Adipocyte (in vitro differentiated cells): ENCODE measurements around the gene NCR3LG1.

Source experiments
- DNase-seq: peaks from one replicate; pipeline ENCODE4 v3.0.0-alpha.2; 2015; ENCODE audit warnings: low read depth
- H3K27me3 ChIP-seq: replicated peaks from 2 replicates; pipeline ENCODE4 v1.7.0; 2013; ENCODE audit warnings: mild to moderate bottlenecking, low read length, moderate library complexity; ENCODE audit not compliant: control insufficient read depth, insufficient read depth
- H3K36me3 ChIP-seq: 2 replicates; pipeline ENCODE4 v1.7.0; 2013; ENCODE audit warnings: low read length, mild to moderate bottlenecking, moderate library complexity; ENCODE audit not compliant: control insufficient read depth, insufficient read depth, severe bottlenecking
- H3K4me1 ChIP-seq: 2 replicates; pipeline ENCODE4 v1.7.0; 2013; ENCODE audit warnings: mild to moderate bottlenecking, low read length, moderate library complexity; ENCODE audit not compliant: control insufficient read depth, insufficient read depth
- H3K4me3 ChIP-seq: 2 replicates; pipeline ENCODE4 v1.7.0; 2013; ENCODE audit warnings: mild to moderate bottlenecking, low read length, moderate library complexity
- H3K9ac ChIP-seq: 2 replicates; pipeline ENCODE4 v1.7.0; 2013; ENCODE audit warnings: mild to moderate bottlenecking, low read length, moderate library complexity
- H3K9me3 ChIP-seq: 2 replicates; pipeline ENCODE4 v1.7.0; 2013; ENCODE audit warnings: mild to moderate bottlenecking, low read length, moderate library complexity; ENCODE audit not compliant: control insufficient read depth

NCR3LG1 gene

GRCh38 chr11:17350455-17351171, 987 bp upstream of the NCR3LG1 start:
- DNase-seq = peak; percentile 9
- H3K9ac ChIP-seq = no peak overlapping the region
- H3K36me3 ChIP-seq = no peaks in the 10 kb centered on the region
- peaks cover 16% of the 10 kb centered on the region for H3K4me1 ChIP-seq
- no peaks in the 10 kb centered on the region for H3K9me3 ChIP-seq
- no peak overlapping the region for H3K4me3 ChIP-seq
- no peaks in the 10 kb centered on the region for H3K27me3 ChIP-seq

DNA sequence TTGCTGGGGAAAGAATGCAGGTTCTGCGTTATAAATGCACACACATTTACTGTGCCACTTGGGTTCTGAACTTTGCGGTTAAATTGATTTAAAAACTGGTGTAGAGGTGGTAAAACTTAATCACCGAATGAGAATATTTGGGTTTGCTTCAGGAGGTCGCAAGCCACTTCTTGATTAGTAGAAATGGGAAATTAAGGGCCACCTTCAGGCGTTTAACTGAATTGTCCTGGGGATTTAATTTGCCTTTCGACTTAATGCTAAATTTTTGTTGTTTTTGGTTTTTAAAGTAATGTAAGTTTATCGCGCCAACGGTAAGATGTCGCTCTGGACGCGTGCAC, 459 bp upstream of the NCR3LG1 start:
- peaks cover 16% of the 10 kb centered on the region for H3K4me1 ChIP-seq
- H3K9me3 ChIP-seq = no peaks in the 10 kb centered on the region
- no peaks in the 10 kb centered on the region for H3K27me3 ChIP-seq
- peak overlapping the region; percentile 91 for H3K4me3 ChIP-seq
- no peaks in the 10 kb centered on the region for H3K36me3 ChIP-seq
- H3K9ac ChIP-seq = peak overlapping the region; percentile 80
- DNase-seq = no peak

GRCh38 chr11:17352950-17353820, 1.6 kb downstream of the NCR3LG1 start:
- Histone ChIP-seq H3K9ac (peak overlapping the region; percentile 81), H3K27me3 (no peaks in the 10 kb centered on the region), H3K9me3 (no peaks in the 10 kb centered on the region), H3K36me3 (peaks cover 9% of the 10 kb centered on the region), H3K4me3 (peak overlapping the region; percentile 91), H3K4me1 (peaks cover 16% of the 10 kb centered on the region)
- DNase-seq = peak; percentile 89

GRCh38 chr11:17353821-17354600, 2.4 kb downstream of the NCR3LG1 start:
- Histone ChIP-seq H3K27me3 (no peaks in the 10 kb centered on the region), H3K4me1 (peaks cover 16% of the 10 kb centered on the region), H3K9ac (peak overlapping the region; percentile 81), H3K36me3 (peaks cover 9% of the 10 kb centered on the region), H3K9me3 (no peaks in the 10 kb centered on the region), H3K4me3 (peak overlapping the region; percentile 91)
- no peak for DNase-seq

- Histone ChIP-seq H3K9ac (no peak overlapping the region), H3K4me1 (peaks cover 16% of the 10 kb centered on the region), H3K9me3 (no peaks in the 10 kb centered on the region), H3K27me3 (no peaks in the 10 kb centered on the region), H3K4me3 (peak overlapping the region; percentile 91), H3K36me3 (peaks cover 9% of the 10 kb centered on the region)
- DNase-seq = peak; percentile 91
These were observed 3.0 kb downstream of the NCR3LG1 start for GRCh38 chr11:17354601-17354991.

DNA sequence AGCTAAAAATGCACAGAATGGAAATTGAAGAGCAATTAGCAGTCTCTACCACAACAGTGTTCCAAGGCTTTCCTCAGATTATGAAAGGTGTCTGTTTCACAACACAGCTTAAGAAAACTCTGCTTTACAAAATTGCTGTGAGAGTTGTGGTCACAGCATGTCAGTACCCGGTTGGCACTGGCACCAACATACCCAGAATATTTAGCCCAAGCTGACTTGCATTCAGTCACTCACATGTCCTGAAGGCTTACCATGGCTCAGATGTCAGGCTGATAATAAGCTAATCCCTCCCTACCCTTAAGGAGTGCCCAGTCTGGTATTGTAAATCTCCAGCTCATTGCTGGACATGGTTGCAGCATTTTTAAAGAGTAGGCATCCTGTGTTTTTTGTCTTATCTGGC, 14.9 kb downstream of the NCR3LG1 start:
- H3K9ac ChIP-seq = no peak overlapping the region
- peaks cover 6% of the 10 kb centered on the region for H3K4me1 ChIP-seq
- no peak for DNase-seq
- peaks cover 45% of the 10 kb centered on the region for H3K36me3 ChIP-seq
- peaks cover 29% of the 10 kb centered on the region for H3K9me3 ChIP-seq
- no peaks in the 10 kb centered on the region for H3K27me3 ChIP-seq
- no peak overlapping the region for H3K4me3 ChIP-seq

DNA sequence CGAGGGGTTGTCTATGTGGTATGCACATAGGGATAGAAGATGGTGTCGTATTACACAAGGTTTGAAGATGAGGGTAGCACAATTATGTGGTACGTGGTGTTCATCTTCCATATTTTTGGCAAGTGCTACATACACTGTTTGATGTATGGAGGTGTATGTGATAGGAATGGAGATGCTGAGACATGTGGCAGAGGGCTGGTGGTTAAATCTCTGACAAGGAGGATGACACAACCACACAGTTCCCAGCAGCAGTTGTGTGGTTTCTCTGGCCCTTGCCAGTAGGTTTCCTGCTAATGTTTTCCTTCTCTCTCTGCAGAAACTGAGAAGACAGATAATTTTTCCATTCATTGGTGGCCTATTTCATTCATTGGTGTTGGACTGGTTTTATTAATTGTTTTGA, 17.0 kb downstream of the NCR3LG1 start:
- Histone ChIP-seq H3K9me3 (peaks cover 50% of the 10 kb centered on the region), H3K36me3 (peaks cover 65% of the 10 kb centered on the region), H3K27me3 (no peaks in the 10 kb centered on the region), H3K4me1 (peaks cover 6% of the 10 kb centered on the region), H3K9ac (no peak overlapping the region), H3K4me3 (no peak overlapping the region)
- no peak for DNase-seq

DNA sequence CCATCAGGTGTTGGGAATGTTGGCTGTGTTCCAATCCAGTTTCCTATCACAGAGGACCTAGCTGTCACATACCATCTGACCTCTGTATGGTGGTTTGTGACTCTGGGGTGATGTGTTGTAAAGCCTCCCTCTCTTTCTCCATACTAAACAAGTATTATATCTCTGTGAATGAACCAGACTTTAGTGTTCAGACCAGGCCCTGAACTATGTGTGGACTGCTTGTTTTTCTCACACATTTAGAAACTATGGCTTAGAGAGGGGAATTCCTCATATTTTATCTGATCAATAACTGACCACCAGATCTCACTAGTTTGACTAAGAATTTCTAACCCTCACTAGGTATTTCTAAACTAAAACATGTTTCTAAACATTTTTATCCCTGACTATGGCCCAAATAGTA, 17.5 kb downstream of the NCR3LG1 start:
- no peak for DNase-seq
- H3K27me3 ChIP-seq = no peaks in the 10 kb centered on the region
- peaks cover 6% of the 10 kb centered on the region for H3K4me1 ChIP-seq
- no peak overlapping the region for H3K4me3 ChIP-seq
- peaks cover 71% of the 10 kb centered on the region for H3K36me3 ChIP-seq
- no peak overlapping the region for H3K9ac ChIP-seq
- H3K9me3 ChIP-seq = peaks cover 55% of the 10 kb centered on the region

DNA sequence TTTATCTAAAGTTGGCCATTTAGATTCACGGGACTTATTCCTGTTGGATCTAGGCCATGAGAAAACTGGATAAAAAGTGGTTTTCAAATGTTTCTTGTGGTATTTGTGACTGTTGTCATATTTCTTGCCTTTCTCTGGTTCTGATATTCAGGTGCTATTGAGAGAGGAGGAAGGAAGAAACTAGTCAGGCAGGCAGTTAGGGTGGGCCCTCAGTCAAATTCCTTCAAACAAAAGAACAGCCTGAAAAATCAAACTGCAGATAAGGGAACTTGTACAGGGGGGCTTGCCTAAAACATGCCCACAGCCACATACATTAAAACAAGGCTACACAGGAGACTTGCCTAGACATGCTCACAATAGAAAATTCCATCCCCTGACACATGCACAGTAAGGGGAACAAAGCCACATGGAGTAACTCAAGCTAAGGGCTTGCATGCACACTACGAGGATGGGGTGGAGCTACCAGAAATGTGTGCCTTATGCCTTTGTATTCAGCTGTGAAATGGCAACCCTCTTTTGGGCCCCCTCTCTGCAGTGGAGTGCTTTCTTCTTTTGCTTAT, 18.2 kb downstream of the NCR3LG1 start:
- Histone ChIP-seq H3K9me3 (peaks cover 55% of the 10 kb centered on the region), H3K9ac (no peak overlapping the region), H3K36me3 (peaks cover 77% of the 10 kb centered on the region), H3K4me1 (peaks cover 6% of the 10 kb centered on the region), H3K27me3 (no peaks in the 10 kb centered on the region), H3K4me3 (no peak overlapping the region)
- DNase-seq = no peak

DNA sequence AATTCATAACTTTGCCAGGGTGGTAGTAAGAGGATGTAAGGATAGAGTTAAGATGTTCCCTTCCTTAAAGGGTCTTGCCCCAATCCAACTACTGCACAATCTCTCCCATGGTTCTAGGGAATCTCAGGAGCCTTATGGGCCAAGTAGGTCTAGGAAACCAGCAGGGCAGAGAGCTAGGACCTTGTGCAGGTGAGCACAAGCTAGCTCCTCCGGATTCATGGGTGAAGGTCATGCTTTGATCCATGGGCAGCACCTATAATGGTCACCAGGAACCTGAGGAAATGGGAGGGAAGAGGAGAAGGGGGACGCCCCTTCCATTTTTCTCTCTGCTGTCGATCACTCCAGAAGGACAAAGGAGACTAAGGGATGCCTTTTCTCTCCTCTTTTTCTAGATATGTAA, 20.0 kb downstream of the NCR3LG1 start:
- H3K4me3 ChIP-seq = peak overlapping the region; percentile 57
- no peaks in the 10 kb centered on the region for H3K27me3 ChIP-seq
- H3K36me3 ChIP-seq = peaks cover 94% of the 10 kb centered on the region
- no peaks in the 10 kb centered on the region for H3K4me1 ChIP-seq
- H3K9me3 ChIP-seq = peaks cover 55% of the 10 kb centered on the region
- DNase-seq = peak; percentile 41
- no peak overlapping the region for H3K9ac ChIP-seq

DNA sequence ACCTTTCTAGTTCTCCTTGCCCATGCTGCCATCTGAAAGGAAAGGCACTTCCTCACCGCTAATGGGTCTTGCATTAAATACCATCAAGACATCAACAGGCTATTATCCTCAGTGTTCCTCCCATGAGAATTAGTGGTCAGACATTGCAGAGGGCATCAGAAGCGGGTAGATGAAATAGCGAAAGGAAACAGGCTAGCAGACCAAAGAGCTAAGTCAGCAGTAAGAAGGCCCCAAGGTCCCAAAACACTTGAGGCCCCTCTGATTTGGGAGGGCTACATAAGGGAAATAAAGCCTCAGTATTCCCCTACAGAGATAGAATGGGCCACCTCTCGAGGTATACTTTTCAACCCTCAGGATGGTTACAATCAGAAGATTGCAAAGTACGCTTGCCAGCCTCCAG, 23.9 kb downstream of the NCR3LG1 start:
- Histone ChIP-seq H3K9ac (no peak overlapping the region), H3K4me1 (no peaks in the 10 kb centered on the region), H3K4me3 (no peak overlapping the region), H3K27me3 (no peaks in the 10 kb centered on the region), H3K9me3 (peaks cover 35% of the 10 kb centered on the region), H3K36me3 (peaks cover 78% of the 10 kb centered on the region)
- DNase-seq = no peak
